Measurements from ENCODE around the gene EPHB2. TPM values are rescaled to one million over a fixed set of nuclear protein-coding genes. Genes with fewer than 3 reads are reported as not detected.
A peak's percentile ranks its signal among the peaks of the same experiment; 100 is the strongest.

EPHB2 gene
- total RNA-seq, 1 donor from 2014 or later: 5.0 TPM

- Histone ChIP-seq H3K4me3 (no peak overlapping the region), H3K4me1 (peaks cover 13% of the 10 kb centered on the region), H3K36me3 (no peaks in the 10 kb centered on the region), H3K27me3 (ENCODE audit: low read depth) (no peaks in the 10 kb centered on the region), H3K27ac (no peak overlapping the region), H3K9me3 (no peaks in the 10 kb centered on the region)
- intact Hi-C loops (cut with DNase I): no loop called here
- TF ChIP-seq CTCF (IDR thresholded peaks at IDR 0.05): no peak
- ATAC-seq: peak; percentile 57 to 67
- no peak for DNase-seq
Measured at GRCh38 chr1:22826604-22827580, 116.3 kb downstream of the EPHB2 start.

- DNase-seq (no peak), ATAC-seq (no peak)
- intact Hi-C loops (cut with DNase I): no loop called here
- peaks cover 13% of the 10 kb centered on the region for H3K4me1 ChIP-seq
- no peak overlapping the region for H3K4me3 ChIP-seq
- TF ChIP-seq CTCF (IDR thresholded peaks at IDR 0.05): no peak
- H3K9me3 ChIP-seq: no peaks in the 10 kb centered on the region
- H3K36me3 ChIP-seq: no peaks in the 10 kb centered on the region
- no peaks in the 10 kb centered on the region for H3K27me3 ChIP-seq (ENCODE audit: low read depth)
- no peak overlapping the region for H3K27ac ChIP-seq
Measured at GRCh38 chr1:22827666-22828483, 117.2 kb downstream of the EPHB2 start.

- H3K9me3 ChIP-seq: no peaks in the 10 kb centered on the region
- no peak overlapping the region for H3K27ac ChIP-seq
- H3K27me3 ChIP-seq (ENCODE audit: low read depth): no peaks in the 10 kb centered on the region
- peaks cover 13% of the 10 kb centered on the region for H3K4me1 ChIP-seq
- intact Hi-C loops (cut with DNase I): no loop called here
- ATAC-seq (no peak), DNase-seq (no peak)
- TF ChIP-seq CTCF (IDR thresholded peaks at IDR 0.05): no peak
- no peaks in the 10 kb centered on the region for H3K36me3 ChIP-seq
- no peak overlapping the region for H3K4me3 ChIP-seq
Measured at GRCh38 chr1:22828484-22829308, 118.1 kb downstream of the EPHB2 start.

- no peak for ATAC-seq
- no peaks in the 10 kb centered on the region for H3K9me3 ChIP-seq
- no peaks in the 10 kb centered on the region for H3K27me3 ChIP-seq (ENCODE audit: low read depth)
- intact Hi-C loops (cut with DNase I): no loop called here
- peaks cover 13% of the 10 kb centered on the region for H3K4me1 ChIP-seq
- no peak overlapping the region for H3K27ac ChIP-seq
- DNase-seq: no peak
- H3K36me3 ChIP-seq: no peaks in the 10 kb centered on the region
- no peak for TF ChIP-seq CTCF (IDR thresholded peaks at IDR 0.05)
- no peak overlapping the region for H3K4me3 ChIP-seq
Measured at GRCh38 chr1:22829309-22829989, 118.8 kb downstream of the EPHB2 start.
